NCI-H510A treated with DMSO at 0.1 percent for 48 hours (cell line): ENCODE data around the gene CLK3.

Experiments
- DNase-seq: peaks from one replicate; lab custom pipeline; 2025; lab: John Stamatoyannopoulos, UW

Gene CLK3

DNA sequence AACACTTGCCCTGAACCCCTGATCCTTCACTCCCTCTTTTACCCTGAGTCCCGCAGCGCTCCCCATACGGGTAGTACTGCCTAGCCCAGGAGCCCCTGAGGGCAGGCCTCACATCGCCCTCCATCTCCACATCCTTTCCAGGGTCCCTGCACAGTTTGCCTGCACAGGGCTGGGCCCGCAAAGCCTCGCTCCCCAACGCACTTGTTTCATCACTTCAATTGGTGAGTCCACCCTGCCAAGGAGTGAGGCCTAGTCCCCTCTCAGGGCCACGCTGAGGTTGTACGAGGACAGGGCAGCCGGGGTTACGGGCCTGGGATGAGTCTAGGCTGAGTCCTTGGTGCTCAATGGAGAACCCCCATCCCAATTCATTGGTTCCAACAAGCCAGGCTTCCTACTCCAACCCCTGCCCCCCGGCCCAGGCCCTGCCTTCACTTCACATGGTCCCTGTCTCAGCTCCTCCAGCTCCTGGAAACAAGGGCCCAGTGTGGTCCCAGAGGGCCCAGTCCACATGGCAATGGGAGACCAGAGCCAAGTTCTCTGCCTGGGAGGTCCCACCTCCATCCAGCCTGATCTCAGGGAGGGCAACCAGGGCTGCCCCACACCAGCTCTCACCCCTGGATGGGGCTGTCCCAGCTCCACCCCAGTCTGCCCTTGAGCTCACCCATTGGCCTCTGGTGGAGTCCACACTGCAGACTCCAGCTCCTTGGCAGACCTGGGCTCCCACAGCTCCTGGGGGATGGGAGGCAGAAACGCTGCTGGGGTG lies 12.4 kb upstream of the CLK3 start:
- DNase-seq, result no peak

DNA sequence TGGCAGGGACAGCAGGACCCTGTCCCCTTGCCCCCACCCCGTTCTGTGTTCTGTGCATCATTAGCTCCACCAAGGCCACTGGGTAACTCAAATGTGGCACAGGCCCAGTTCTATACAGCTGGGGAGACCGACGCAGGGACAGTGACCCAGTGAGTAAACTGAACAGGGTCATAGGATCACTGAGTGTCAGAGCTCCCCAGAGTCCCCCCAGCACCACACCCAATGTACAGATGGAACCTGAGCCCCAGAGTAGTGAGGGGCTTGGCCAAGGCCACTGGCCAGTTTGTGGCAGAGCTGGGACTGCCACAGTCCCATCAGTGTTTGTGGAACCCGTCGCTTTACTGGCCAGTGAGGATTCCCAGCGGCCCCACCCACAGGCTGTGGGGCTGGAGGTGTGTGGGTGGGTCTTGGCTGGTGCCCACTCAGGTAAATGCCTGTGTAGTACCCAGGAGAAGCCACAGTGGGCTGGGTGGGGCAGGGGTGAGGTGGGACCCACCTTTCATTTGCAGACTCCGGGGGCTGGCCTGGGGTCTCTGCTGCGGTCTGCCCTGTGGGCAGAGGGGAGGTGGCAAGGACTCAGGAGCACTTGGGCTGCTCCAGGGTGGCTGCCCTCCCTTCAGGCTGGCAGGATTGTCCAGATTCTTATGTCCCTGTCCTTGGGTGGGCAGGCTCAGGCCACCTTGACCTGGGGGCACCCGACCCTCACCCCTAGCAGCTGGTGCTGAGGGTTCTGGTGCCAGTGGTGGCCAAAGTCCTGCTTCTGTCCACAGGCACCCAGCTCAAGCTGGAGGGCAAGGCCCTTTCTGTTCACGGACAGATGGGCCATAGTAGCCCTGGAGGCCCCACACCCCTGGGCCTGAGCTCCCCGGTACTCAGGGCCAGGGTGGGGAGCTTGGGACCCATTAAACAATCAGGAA lies 11.6 kb upstream of the CLK3 start:
- DNase-seq, result no peak

DNA sequence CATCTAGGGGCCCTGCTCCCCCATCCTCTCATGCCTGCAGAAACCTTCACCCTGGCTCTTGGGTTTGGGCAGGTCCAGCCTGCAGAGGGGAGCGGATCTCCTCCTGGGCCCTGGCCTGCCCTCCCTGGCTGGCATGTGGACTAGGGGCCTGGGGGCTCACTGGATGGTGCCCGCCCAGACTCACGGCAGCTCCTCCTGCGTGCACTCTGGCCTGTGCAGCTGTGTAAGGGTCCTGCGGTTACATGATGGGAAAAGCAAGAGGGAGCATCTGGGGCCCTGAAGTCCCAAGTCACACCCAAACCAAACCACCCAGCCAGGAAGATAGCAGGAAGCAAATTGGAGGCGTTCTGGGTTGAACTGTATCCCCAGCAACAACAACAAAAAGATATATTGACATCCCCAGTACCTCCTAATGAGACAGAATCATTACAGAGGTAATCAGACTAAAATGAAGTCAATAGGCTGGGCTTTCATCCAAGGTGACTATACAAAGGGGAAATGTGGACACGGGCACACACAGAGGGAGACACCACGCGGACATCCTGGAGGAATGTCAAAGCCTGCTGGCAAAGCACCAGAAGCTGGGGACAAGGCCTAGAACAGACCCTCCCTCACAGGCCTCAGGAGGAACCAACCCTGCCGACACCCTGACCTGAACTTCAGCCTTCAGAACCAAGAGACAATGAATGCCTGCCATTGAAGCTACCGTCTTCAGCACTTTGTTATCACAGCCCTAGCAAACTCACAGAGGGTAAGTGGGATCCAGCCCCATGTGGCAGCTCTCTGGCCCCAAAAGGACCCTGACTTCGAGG lies 10.4 kb upstream of the CLK3 start:
- no peak for DNase-seq

DNA sequence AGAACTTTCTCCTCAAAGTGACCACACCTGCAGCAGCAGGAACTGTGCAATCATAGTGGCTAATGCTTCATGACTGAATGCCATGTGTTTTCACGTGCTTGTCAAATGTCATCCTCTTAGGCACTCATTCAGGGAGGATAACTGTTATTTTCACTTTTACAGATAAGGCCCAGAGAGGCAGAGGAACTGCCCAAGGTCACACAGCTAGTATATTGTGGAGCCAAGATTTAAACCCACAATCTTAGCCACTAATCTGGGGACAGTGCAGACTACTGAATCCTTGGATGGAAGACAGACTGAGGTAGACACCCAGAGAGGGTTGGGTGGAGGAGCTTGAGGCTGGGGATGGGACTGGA lies 9.9 kb upstream of the CLK3 start:
- DNase-seq, result no peak

DNA sequence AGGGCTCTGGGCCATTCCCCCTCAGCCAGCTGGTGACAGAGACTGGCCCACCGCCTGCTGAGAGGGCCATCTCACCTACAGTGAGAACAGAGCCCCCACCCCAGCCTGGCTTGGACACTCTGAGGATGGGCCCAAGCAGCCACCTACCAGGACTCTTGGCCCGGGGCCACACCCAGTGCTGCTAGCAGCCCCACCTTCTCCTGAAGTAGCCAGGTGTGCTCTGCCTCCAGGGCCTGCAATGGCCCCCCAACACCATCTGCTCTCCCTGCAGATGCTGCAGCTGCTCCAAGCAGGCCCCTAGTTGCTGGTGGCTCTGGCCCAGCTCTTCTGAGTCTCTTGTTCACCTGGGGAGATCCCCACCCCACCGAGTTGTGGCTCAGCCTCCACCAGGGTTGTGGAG lies 6.8 kb upstream of the CLK3 start:
- no peak for DNase-seq

DNA sequence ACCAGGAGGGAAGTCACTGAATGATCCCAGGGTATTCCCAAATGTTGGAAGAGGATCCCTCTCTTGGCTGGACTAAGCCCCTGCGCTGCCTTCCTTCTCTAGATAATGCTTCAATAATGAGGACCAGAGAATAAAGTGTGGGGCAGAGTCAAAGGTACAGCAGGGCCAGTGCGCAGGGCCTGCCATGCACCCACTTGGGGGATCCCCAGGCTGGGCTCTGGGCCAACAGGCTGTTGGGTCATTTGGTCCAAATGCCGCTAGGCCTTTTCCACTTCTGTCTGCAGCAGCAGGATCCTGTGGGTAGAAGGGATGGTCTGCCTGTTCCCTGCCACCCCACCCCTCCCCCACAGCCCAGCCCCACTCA lies 5.7 kb upstream of the CLK3 start:
- DNase-seq, result no peak

DNA sequence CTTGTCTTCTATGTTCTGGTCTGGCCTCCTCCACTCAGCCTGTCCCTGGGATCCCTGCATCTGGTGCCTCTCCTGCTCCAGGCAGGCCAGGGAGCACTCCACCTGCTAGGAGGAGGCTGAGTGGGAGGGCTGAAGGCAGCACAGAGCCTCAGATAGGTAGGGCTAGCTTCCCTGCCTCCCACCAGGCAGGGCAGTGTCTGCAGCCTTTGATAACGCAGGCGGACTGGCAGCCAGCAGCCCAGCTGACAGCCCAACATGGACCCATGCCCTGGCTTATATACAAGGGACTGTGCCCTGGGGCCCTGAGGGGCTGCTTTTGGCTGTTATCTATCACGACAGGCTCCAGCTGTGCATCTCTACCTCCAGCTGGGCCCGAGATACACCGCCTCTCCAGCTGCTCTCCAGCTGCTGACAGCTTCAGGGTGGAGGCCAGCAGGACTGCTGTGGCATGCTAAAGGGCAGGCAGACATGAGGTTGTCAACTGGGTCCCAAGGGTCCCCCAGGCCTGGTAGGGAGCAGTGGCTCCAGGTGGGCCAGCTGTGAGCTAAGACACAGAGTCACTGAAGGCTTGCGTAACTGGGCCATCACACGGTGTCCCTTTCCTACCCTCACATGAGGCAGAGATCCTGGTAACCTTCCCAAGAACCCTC lies 5.2 kb upstream of the CLK3 start:
- DNase-seq, result no peak

DNA sequence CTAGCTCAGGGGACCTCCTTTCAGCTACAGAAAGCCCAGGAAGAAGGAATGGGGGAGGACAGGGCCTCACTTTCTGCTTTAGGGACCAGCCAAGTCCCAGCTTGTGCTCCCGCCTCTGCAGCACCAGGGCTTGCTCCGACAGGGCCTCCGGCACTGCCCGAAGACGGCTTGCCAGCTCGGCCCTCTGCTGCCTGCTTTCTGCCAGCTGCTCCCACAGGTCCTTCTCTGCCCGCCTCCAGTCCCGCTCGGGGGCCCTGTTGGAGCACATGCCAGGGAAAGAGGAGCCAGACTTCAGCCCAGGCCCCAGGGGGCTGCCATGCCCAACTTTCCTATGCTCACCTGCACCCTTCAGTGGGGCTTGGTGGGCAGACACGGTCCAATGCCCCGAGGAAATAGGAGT lies 4.3 kb upstream of the CLK3 start:
- no peak for DNase-seq

DNA sequence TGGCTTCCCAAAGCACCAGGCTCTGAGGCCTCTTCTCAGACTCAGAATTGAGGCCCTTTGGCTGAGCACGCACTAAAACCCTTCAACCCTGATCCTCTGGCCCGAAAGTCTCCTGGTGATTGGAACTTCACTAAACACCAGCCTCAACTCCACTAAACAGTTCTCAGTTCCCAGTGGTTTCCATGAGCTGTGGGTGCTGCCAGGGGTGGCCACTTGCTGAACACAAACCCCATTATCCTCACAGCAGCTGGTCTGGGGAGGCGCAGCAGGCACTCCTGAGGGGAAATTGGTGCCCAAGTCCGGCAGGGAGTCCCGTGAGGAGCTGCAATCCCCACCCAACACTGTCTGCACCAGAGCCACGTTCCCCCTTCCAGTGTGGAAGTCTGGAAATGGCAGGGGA lies 3.8 kb upstream of the CLK3 start:
- DNase-seq, result no peak

DNA sequence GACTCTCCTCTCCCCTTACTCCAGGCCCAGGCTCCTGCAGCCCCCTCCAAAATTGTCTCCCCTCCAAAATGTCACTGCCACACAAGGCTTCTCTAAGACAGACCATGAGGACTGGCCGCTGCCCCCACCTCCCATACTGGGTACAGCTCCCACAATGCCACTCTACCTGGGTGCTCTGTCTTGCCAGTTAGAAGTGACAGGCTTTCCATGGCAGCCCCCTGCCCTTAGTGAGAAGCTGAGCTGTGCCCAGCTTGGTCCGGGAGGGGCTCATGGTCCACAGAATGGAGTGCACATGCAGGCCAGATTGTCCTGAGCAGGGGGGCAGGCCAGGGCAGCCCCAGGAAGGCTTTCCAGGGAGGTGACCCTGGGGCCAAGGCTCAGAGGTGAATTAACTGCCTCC lies 3.0 kb upstream of the CLK3 start:
- DNase-seq, result no peak

DNA sequence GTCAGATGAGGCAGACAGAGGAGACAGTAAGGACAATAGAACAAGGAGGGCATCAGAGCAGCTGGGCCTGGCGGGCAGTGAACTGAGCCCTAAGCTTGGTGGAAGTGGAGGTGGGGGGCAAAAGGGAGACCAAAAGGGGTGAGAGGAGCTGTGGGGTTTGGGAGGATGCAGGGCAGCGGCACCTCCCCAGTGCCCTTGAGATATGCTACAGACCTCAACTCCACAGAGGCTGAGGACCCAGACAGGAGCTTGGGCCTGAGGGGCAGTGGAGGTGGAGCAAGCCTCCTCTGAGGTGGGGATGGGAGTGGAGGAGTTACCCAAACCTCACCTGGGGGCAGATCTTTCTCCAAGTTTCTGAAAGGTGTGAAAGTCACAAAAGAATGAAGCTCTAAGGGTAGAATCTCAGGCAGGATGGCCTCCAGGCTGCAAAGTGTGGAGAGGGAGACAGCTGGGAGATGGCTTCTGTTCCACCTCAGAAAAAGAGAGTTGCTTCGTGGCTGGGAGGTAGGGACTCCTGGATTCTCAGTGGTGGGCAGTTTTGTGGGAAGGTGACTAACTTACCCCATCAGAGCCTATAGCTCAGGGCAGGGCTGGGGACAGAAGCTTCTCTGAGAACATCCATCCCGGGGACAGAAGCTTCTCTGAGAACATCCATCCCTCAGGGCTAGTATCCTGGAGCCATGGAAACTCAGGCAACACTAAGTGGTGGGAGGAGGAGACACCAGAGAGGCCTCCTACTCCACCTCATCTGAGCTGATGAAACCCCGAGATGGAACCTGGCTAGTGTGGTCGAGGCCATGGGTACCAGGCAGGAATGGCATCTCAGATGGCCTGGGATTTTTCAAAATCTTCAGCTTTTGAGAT lies 2.3 kb upstream of the CLK3 start:
- DNase-seq, result no peak

DNA sequence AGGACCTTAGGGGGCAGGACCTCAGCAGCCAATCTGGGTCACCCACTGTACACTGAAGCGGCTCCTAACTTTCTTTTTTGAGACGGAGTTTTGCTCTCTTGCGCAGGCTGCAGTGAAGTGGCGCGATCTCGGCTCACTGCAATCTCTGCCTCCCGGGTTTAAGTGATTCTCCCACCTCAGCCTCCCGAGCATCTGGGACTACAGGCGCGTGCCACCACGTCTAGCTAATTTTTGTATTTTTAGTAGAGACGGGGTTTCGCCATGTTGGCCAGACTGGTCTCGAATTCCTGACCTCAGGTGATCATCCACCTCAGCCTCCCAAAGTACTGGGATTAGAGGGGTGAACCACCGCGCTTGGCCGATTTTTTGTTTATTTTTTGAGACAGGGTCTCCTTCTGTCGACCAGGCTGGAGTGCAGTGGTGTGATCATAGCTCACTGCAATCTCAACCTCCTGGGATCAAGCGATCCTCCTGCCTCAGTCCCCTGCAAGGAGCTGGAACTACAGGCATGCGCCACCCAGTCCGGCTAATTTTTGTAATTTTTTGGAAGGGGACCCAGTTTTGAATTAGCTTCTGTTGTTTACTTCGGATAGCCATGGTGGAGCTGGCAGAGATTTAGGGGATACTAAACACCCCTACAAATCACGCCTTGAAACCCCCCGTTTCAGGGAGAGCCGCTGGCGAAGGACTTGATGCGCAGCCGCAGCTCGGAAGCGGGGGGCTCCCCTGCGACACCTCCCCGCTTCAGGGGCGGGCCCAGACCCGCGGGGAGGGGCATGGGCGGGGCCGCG lies 1.5 kb upstream of the CLK3 start:
- DNase-seq, result no peak

DNA sequence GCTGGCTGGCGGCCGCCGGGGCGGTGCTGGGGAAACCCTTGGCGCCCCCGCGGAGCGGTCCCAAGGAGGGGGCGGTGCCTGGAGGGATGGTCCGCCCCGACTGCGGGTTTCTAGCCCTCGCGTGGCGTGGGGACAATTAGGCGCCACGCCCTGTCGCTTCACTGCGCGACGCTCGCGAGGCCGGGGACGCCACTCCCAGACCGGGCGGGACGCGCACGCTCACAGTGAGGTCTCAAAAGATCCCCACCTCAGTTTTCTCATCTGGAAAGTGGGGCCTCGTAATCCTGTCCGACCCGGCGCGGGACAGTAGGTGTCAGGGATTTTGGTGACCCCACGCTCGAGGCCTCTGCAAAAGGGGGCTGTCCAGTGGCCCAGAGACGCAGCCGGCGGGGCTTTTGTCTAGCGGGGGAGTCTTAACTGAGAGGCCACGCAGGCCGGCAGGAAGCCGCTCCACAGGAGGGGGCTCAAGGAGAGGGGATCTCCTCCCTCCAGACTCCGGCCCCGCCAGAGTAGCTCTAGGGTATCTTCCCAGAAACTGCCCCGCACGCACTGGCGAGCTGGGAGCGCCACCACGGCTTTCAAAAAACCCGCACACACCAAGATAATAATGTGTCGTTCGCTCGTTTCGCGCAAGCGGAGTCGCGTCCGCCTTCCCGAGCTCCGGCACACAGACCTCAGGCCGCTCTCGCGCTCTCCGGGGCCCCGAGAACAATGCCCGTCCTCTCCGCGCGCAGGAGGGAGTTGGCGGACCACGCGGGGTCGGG lies 710 bp upstream of the CLK3 start:
- DNase-seq, result no peak

DNA sequence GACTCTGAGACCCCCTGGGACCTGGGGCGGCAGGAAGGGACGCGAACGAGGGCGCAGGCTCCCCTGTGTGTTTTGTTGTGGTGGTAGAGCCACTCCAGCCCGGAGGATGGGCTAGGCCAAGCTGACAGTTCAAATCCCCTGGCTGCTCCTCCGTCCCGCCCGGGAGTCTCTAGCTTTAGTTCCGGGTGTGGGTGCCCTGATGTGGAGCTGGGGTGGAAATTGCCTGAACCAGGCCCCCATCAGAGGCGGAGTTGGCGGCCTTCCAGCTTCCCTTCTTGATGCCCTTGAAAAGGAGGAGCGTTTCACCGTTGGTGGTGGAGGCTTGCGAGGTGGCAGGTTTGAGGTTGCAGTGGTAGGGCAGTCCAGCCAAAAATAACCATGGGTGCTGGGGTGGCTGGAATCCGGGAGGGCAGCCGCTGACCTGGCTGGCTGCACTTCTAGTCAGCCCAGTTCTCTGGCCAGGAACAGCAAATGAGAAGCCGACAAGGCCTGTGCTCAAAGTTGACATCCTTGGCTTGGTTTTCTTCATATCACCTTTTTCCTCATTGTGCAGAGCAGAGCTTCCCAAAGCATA lies 817 bp downstream of the CLK3 start:
- no peak for DNase-seq

DNA sequence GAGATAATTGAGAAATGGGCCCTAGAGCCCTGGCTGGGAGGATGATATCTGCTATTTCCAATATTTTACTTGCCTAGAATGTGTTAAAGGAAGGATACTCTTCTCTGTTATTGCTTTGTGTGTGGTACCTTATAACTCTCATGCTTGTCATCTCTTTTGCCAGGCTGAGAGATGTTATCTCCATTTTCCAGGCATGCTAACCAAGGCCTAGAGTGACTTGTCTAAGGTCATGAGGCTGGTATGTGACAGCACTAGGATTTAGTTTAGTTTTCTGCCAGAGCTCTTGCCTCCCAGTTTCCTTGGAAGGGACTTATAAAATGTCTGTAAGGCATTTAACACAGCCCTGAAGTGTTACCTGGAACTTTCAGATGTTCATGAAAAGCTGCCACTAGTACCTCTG lies 1.4 kb downstream of the CLK3 start:
- no peak for DNase-seq

DNA sequence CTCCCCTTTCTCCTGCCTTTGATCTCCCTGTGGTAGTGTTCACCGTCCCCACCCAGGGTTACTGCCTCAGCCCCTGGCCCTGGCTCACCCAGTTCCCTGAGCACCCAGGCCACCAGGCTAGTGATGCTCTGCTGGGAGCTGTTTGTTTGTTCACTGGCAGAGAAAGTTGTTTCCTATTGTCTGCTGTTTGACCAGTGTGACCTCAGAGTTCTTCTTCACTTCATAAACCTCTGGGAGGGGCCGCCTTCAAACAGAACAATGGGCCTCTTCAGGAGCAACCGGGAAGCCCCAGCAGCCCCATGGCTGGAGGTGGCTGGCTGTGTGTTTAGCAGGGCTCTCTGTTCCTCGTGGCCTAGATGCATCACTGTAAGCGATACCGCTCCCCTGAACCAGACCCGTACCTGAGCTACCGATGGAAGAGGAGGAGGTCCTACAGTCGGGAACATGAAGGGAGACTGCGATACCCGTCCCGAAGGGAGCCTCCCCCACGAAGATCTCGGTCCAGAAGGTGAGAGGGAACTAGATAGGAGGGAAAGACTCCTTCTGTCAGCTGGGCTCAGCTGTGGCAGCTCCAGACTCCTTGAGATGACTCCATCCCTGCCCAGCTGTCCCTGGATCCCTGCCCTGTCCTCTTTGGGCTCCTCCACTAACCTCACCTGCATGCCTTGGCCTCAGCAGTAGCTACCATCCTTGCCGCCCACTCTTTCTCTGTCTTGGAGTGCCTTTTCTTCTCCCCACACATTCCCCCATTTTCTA lies 3.4 kb downstream of the CLK3 start:
- no peak for DNase-seq

DNA sequence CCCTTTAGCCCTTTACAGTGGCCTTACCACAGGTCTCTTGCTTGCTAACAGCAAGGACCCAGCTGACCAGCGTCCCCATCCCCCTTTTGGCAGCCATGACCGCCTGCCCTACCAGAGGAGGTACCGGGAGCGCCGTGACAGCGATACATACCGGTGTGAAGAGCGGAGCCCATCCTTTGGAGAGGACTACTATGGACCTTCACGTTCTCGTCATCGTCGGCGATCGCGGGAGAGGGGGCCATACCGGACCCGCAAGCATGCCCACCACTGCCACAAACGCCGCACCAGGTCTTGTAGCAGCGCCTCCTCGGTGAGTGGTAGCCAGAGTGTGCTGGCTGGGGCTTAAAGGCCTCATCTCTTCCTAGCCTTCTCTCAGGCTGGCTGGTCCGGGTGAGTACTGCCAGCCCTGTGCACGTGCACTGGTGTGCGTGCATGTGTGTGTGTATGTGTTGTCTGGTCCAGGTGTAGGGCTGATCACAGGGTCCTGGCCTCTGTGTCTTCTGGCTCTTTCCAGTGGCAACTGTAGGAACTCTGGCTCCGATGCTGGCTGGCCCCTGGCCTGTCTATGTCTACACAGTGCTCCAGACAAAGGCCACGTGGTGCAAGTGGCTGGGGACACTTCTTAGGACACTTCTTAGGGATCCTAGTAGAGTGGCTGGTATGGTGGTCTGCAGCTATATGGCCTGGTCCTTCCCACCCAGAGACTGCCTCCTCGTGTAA lies 4.4 kb downstream of the CLK3 start:
- DNase-seq, result no peak
